ENCODE data around the gene RPS6KA4. TPM values are rescaled to one million over a fixed set of nuclear protein-coding genes. Genes with fewer than 3 reads are reported as not detected.
A peak's percentile ranks its signal among the peaks of the same experiment; 100 is the strongest.

Gene RPS6KA4
- polyA plus RNA-seq, 1 donor (not counting 4 experiments of a cell fraction or from before 2014, with no cell fraction given) = 52.4 TPM

GRCh38 chr11:64334764-64335735 lies 23.9 kb upstream of the RPS6KA4 start:
- no peaks in the 10 kb centered on the region for H3K27me3 ChIP-seq (ENCODE audit: control insufficient read depth, extremely low read depth, insufficient read depth, low read length)
- no peaks in the 10 kb centered on the region for H3K79me2 ChIP-seq (ENCODE audit: control insufficient read depth, insufficient read depth, low read length)
- no peak overlapping the region for H3K4me3 ChIP-seq (ENCODE audit: control insufficient read depth in 2 of 3, extremely low read depth in 1 of 3, insufficient read depth in 2 of 3, low read depth in 1 of 3, low read length in 3 of 3)
- peak overlapping the region; percentile 3 for H3K4me2 ChIP-seq (ENCODE audit: control insufficient read depth, extremely low read depth, insufficient read depth, low read depth, low read length)
- DNase-seq (ENCODE audit: low read depth, low spot score) = peak; percentile 99
- H3K9me1 ChIP-seq (ENCODE audit: control insufficient read depth, extremely low read depth, insufficient read depth, low read length) = no peaks in the 10 kb centered on the region
- H3K9ac ChIP-seq (ENCODE audit: control insufficient read depth, extremely low read depth, insufficient read depth, low read length) = peak overlapping the region; percentile 9
- dilution Hi-C loops (cut with MboI; ENCODE audit: extremely low pct_ligation_motif_present, low sequenced_read_pairs) = no loop called here
- no peaks in the 10 kb centered on the region for H3K36me3 ChIP-seq (ENCODE audit: control insufficient read depth in 2 of 2, extremely low read depth in 1 of 2, insufficient read depth in 2 of 2, low read length in 2 of 2)
- no peak overlapping the region for H2AFZ ChIP-seq (ENCODE audit: control insufficient read depth, low read length)
- peaks cover 20% of the 10 kb centered on the region for H3K4me1 ChIP-seq (ENCODE audit: control insufficient read depth, extremely low read depth, insufficient read depth, low read length)
- no peak for TF ChIP-seq EZH2 (IDR thresholded peaks at IDR 0.05; ENCODE audit: low read length)
- TF ChIP-seq CTCF (optimal IDR thresholded peaks at IDR 0.05 in 1 of 3, IDR thresholded peaks at IDR 0.05 in 1 of 3, conservative IDR thresholded peaks at IDR 0.05 in 1 of 3; ENCODE audit: extremely low read depth in 1 of 3, insufficient read depth in 2 of 3, low read length in 3 of 3) = no peak
- no peaks in the 10 kb centered on the region for H4K20me1 ChIP-seq (ENCODE audit: control insufficient read depth, extremely low read depth, insufficient read depth, low read length)
- peak; percentile 76 for FAIRE-seq
- H3K27ac ChIP-seq (ENCODE audit: control insufficient read depth, insufficient read depth, low read length) = peak overlapping the region; percentile 81
- no peaks in the 10 kb centered on the region for H3K9me3 ChIP-seq (ENCODE audit: control insufficient read depth, low read depth, low read length)

GRCh38 chr11:64337538-64338249 lies 21.3 kb upstream of the RPS6KA4 start:
- peaks cover 11% of the 10 kb centered on the region for H3K4me1 ChIP-seq (ENCODE audit: control insufficient read depth, extremely low read depth, insufficient read depth, low read length)
- DNase-seq (ENCODE audit: low read depth, low spot score) = no peak
- H3K36me3 ChIP-seq (ENCODE audit: control insufficient read depth in 2 of 2, extremely low read depth in 1 of 2, insufficient read depth in 2 of 2, low read length in 2 of 2) = no peaks in the 10 kb centered on the region
- H3K9me3 ChIP-seq (ENCODE audit: control insufficient read depth, low read depth, low read length) = no peaks in the 10 kb centered on the region
- TF ChIP-seq EZH2 (IDR thresholded peaks at IDR 0.05; ENCODE audit: low read length) = no peak
- no peak for TF ChIP-seq CTCF (optimal IDR thresholded peaks at IDR 0.05 in 1 of 3, IDR thresholded peaks at IDR 0.05 in 1 of 3, conservative IDR thresholded peaks at IDR 0.05 in 1 of 3; ENCODE audit: extremely low read depth in 1 of 3, insufficient read depth in 2 of 3, low read length in 3 of 3)
- no peak overlapping the region for H3K4me3 ChIP-seq (ENCODE audit: control insufficient read depth in 2 of 3, extremely low read depth in 1 of 3, insufficient read depth in 2 of 3, low read depth in 1 of 3, low read length in 3 of 3)
- dilution Hi-C loops (cut with MboI; ENCODE audit: extremely low pct_ligation_motif_present, low sequenced_read_pairs) = no loop called here
- H4K20me1 ChIP-seq (ENCODE audit: control insufficient read depth, extremely low read depth, insufficient read depth, low read length) = no peaks in the 10 kb centered on the region
- FAIRE-seq = no peak
- H3K27me3 ChIP-seq (ENCODE audit: control insufficient read depth, extremely low read depth, insufficient read depth, low read length) = no peaks in the 10 kb centered on the region
- no peaks in the 10 kb centered on the region for H3K79me2 ChIP-seq (ENCODE audit: control insufficient read depth, insufficient read depth, low read length)
- H3K9ac ChIP-seq (ENCODE audit: control insufficient read depth, extremely low read depth, insufficient read depth, low read length) = no peak overlapping the region
- H3K4me2 ChIP-seq (ENCODE audit: control insufficient read depth, extremely low read depth, insufficient read depth, low read depth, low read length) = no peak overlapping the region
- no peak overlapping the region for H2AFZ ChIP-seq (ENCODE audit: control insufficient read depth, low read length)
- no peak overlapping the region for H3K27ac ChIP-seq (ENCODE audit: control insufficient read depth, insufficient read depth, low read length)
- H3K9me1 ChIP-seq (ENCODE audit: control insufficient read depth, extremely low read depth, insufficient read depth, low read length) = no peaks in the 10 kb centered on the region
